Pancreas (tissue), 10 donors: ENCODE measurements around the gene PPFIA2. TPM values are rescaled to one million over a fixed set of nuclear protein-coding genes. Genes with fewer than 3 reads are reported as not detected.

Source experiments
- ATAC-seq, 4 donors: fragments of 200-7000 bp; cut with Tn5 transposase; one replicate each; pipeline versions ENCODE4 v1.8.0 to v1.9.1; 2020; ENCODE audit warnings: mild to moderate bottlenecking in 4 of 4, moderate library complexity in 4 of 4
- DNase-seq, 6 donors: peaks; one replicate each; pipeline ENCODE4 v3.0.0-alpha.2; 2020
- FAIRE-seq: peaks from 2 replicates; lab custom pipeline; 2012; peaks lifted over from hg19 to GRCh38; lab: Jason Lieb, UNC
- H3K27ac ChIP-seq, 4 donors: fragments of 200-600 bp; sonication (generic); 1 replicate in 3 of 4; 2 replicates in 1 of 4; pipeline versions ENCODE4 v1.5.0 to v1.8.0; 2020
- H3K27me3 ChIP-seq, 4 donors: fragments of 200-600 bp; one replicate each; pipeline ENCODE4 v1.8.0; 2021
- H3K36me3 ChIP-seq, 3 donors: fragments of 200-600 bp; sonication (generic) in 1 of 3; one replicate each; pipeline versions ENCODE4 v1.5.0 to v1.8.0; 2020 to 2021
- H3K4me1 ChIP-seq, 3 donors: fragments of 200-600 bp; one replicate each; pipeline ENCODE4 v1.8.0; 2021
- H3K4me3 ChIP-seq, 4 donors: fragments of 200-600 bp; sonication (generic) in 2 of 4; one replicate each; pipeline versions ENCODE4 v1.5.0 to v1.8.0; 2020 to 2021
- H3K9me3 ChIP-seq, 4 donors: fragments of 200-600 bp; one replicate each; pipeline ENCODE4 v1.8.0; 2021
- WGBS, 2 donors: extraction: QIAGEN DNeasy Blood & Tissue Kit; methylation state at CpG; one replicate each; pipeline ENCODE4 v1.1.7; 2013; 5-methylcytosine and 5-hydroxymethylcytosine counted together
- intact Hi-C, 3 donors: fragments of 100-400 bp; cut with DNase I; formaldehyde crosslinking; loops; one replicate each; pipeline versions ENCODE4 v1.11.1 to v1.14.2; 2022
- polyA plus RNA-seq, 2 donors: library from polyadenylated mRNA; stranded (reverse); fragments of 200-250 nt; gene quantifications; one replicate each; pipeline ENCODE4 v1.2.3, GENCODE V29; 2013
- total RNA-seq, 6 donors: library from RNA; stranded (reverse); fragmentation: NEBNext Ultra II Directional in 4 of 6; extraction: Animal tissue kit (Norgen Biotek cat#: 25700) in 4 of 6; gene quantifications; one replicate each; pipeline versions ENCODE4 v1.2.1 to v1.2.4, GENCODE V29; 2021 to 2023
- TF ChIP-seq, protein P1 (sequence below), 4 donors: fragments of 200-600 bp; sonication (generic) in 3 of 4; IDR thresholded peaks; one replicate each; pipeline versions ENCODE4 v1.5.0 to v1.8.0; 2021; ENCODE audit warnings: antibody characterized with exemption in 4 of 4
- donor health status: healthy with polysubstance abuse.
- donor health status: DM: no; HTN: no; CAD: no; lungs with moderate emphysema.
- donor health status: DM: no; HTN: no; CAD: no.
- donor health status: control.
- donor health status: control.
- donor health status: Bipolar disorder and iron deficiency.
- donor health status: DM: yes; HTN: yes; CAD: no.
- donor health status: DM: no; HTN: no; CAD: no.
- donor health status: DM: no; HTN: no; CAD: no.
- donor health status: DM: yes; HTN: yes; CAD: no.

Gene PPFIA2
- total and polyA plus RNA-seq, 8 donors: 0.35 to 1.9 (median 0.55) TPM; not detected in 1

DNA sequence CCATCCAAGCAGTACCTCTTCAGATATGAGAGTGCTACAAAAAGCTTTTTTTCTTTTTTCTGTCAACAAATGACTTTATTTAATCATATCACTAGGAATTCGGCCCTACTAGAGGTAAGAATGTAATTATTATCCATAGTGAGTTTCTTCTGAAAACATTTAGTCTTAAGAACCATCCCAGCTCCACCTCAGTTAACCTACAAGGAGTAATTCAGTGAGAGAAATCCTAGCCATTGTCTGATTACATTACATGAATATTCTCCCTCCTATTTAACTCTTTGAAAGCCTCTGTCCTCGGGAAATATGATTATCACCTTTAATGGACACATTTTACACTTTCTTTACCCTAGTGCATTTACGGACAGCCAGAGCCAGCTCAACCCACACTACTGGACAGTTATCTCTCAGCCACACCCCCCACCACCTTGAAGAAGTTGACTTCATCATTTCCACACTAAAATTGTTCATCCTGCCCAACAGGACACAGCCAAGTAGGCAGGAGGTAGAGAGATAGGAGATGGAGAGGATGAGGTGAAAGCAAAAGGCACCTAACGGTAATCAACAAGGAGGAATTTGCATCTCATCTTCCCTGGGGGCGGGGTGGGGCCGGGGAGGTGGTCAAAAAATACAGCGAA, 1.3 kb downstream of the PPFIA2 start:
- Histone ChIP-seq H3K27me3 (peaks cover 0 to 27% (median 5%) of the 10 kb centered on the region in 4 donors), H3K27ac (no peak overlapping the region), H3K9me3 (no peaks in the 10 kb centered on the region), H3K4me1 (peaks cover 0 to 3% (median 0%) of the 10 kb centered on the region in 3 donors), H3K36me3 (no peaks in the 10 kb centered on the region), H3K4me3 (peak overlapping the region in 2 of 4 donors; percentile 19 to 53)
- intact Hi-C loops: no loop called here
- ATAC-seq (no peak), DNase-seq (no peak), FAIRE-seq (no peak)
- WGBS, 2 donors: 12 to 14% methylated on average over 7 of the region's 7 CpGs
- TF ChIP-seq, protein P1, sequence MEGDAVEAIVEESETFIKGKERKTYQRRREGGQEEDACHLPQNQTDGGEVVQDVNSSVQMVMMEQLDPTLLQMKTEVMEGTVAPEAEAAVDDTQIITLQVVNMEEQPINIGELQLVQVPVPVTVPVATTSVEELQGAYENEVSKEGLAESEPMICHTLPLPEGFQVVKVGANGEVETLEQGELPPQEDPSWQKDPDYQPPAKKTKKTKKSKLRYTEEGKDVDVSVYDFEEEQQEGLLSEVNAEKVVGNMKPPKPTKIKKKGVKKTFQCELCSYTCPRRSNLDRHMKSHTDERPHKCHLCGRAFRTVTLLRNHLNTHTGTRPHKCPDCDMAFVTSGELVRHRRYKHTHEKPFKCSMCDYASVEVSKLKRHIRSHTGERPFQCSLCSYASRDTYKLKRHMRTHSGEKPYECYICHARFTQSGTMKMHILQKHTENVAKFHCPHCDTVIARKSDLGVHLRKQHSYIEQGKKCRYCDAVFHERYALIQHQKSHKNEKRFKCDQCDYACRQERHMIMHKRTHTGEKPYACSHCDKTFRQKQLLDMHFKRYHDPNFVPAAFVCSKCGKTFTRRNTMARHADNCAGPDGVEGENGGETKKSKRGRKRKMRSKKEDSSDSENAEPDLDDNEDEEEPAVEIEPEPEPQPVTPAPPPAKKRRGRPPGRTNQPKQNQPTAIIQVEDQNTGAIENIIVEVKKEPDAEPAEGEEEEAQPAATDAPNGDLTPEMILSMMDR (IDR thresholded peaks at IDR 0.05): no peak

DNA sequence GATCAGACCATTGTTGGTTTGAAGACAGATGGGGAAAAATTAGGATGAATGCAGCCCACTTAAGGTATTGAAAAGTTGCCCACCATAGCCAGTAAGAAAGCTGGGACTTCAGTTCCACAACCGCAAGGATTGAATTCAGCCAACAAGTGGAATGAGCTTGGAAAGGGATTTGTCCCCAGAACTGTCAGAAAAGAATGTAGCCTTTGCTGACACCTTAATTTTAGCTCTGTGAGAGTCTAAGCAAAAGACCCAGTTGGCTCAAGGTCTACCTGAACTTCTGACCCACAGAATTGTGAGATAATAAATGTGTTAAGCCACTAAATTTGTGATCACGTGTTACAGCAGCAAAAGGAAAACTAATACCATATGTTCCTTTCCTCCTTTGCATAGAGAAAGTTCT, 29.4 kb downstream of the PPFIA2 start:
- Histone ChIP-seq H3K27ac (no peak overlapping the region), H3K4me3 (no peak overlapping the region), H3K27me3 (no peaks in the 10 kb centered on the region), H3K9me3 (no peaks in the 10 kb centered on the region), H3K4me1 (no peaks in the 10 kb centered on the region), H3K36me3 (no peaks in the 10 kb centered on the region)
- 72 to 79% methylated on average over 2 of the region's 2 CpGs for WGBS, 2 donors
- FAIRE-seq: no peak
- intact Hi-C loops: no loop called here
- TF ChIP-seq, protein P1 (IDR thresholded peaks at IDR 0.05): no peak
- DNase-seq: no peak
- ATAC-seq: no peak

DNA sequence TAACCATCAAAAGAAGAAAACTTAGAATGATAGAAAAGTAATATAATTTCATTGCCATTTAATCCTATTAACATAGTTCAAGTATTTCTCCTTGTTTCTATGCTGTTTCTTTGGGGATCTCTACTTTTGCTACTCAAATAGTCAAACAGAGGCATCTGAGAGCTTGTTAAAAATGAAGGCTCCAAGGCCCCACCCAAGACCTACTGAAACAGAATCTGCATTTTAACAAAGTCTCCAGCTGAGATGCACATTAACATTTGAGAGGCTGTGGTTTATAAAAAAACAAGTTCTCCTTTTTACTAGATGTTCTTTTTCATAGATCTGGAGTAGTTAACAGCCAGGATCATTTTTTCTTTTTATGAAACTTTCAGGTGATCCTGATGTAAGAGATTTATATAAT, 31.8 kb downstream of the PPFIA2 start:
- no peak for FAIRE-seq
- intact Hi-C loops: no loop called here
- Histone ChIP-seq H3K4me3 (no peak overlapping the region), H3K36me3 (no peaks in the 10 kb centered on the region), H3K9me3 (no peaks in the 10 kb centered on the region), H3K4me1 (no peaks in the 10 kb centered on the region), H3K27me3 (no peaks in the 10 kb centered on the region), H3K27ac (no peak overlapping the region)
- TF ChIP-seq, protein P1 (IDR thresholded peaks at IDR 0.05): no peak
- no peak for ATAC-seq
- no peak for DNase-seq

DNA sequence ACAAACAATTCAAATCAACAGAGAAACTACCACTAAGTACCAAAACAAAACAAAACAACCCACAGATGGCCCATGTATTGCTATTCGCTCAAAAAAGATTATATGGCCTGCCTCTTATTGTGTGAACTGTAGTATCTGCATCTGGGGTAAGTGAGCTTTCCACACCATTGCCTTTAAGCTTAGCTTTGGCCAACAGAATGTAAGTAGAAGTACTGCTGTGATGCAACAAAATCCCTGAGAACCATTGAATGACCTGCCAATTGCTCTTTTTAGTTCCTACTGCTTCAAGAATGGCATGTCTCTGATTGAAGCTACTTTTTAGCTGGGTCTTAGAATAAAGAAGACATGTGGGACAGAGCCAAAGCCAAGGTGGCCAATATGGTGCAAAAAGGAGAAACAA, 32.5 kb downstream of the PPFIA2 start:
- FAIRE-seq (no peak), ATAC-seq (no peak), DNase-seq (no peak)
- TF ChIP-seq, protein P1 (IDR thresholded peaks at IDR 0.05): no peak
- Histone ChIP-seq H3K27ac (no peak overlapping the region), H3K9me3 (no peaks in the 10 kb centered on the region), H3K4me3 (no peak overlapping the region), H3K4me1 (no peaks in the 10 kb centered on the region), H3K27me3 (no peaks in the 10 kb centered on the region), H3K36me3 (no peaks in the 10 kb centered on the region)
- intact Hi-C loops: no loop called here
- 60 to 67% methylated on average over 1 of the region's 1 CpG for WGBS, 2 donors

DNA sequence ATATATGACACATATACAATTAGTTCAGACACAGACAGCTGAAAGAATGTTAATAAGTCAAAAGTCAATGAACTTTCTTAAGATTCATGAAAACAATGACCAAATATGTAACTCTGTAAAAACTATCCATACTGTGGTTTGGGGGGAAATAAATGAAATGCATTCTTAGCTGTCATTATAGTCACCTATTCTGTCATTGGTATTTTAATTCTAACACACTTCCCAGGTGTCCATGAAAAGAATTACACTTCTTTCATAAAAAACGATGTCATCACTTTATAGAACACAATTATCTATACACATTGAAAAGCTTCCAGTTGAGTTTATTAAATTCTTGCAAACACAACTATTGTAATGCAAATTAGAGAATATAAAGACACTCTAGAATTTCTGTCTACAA, 35.8 kb downstream of the PPFIA2 start:
- ATAC-seq (no peak), DNase-seq (no peak), FAIRE-seq (no peak)
- intact Hi-C loops: no loop called here
- no peaks in the 10 kb centered on the region for H3K36me3 ChIP-seq
- H3K4me3 ChIP-seq: no peak overlapping the region
- 39 to 48% methylated on average over 1 of the region's 1 CpG for WGBS, 2 donors
- H3K27ac ChIP-seq: no peak overlapping the region
- TF ChIP-seq, protein P1 (IDR thresholded peaks at IDR 0.05): no peak
- H3K4me1 ChIP-seq: no peaks in the 10 kb centered on the region
- H3K9me3 ChIP-seq: no peaks in the 10 kb centered on the region
- no peaks in the 10 kb centered on the region for H3K27me3 ChIP-seq
